HCT116 (cell line): ENCODE measurements around the gene ATP5PD.

Source experiments
- CEBPB ChIP-seq: IDR thresholded peaks from 2 replicates; pipeline ENCODE4 v1.6.1; 2012; ENCODE audit warnings: low read depth
- ZNF274 ChIP-seq: fragments of 200-500 bp; sonication (Bioruptor generic); IDR thresholded peaks from 2 replicates; pipeline ENCODE4 v1.6.1; 2014; ENCODE audit warnings: mild to moderate bottlenecking, low read depth, low read length, inconsistent platforms
- TF ChIP-seq, protein P1 (sequence below), 3 experiments: fragments of 200-600 bp in 1 of 3; sonication (generic) in 1 of 3; IDR thresholded peaks in 2 of 3; conservative IDR thresholded peaks in 1 of 3; 2 replicates each; pipeline ENCODE4 v1.5.1; 2012 to 2017; ENCODE audit warnings: low read depth in 2 of 3, low read length in 2 of 3, antibody characterized with exemption in 1 of 3, borderline replicate concordance in 1 of 3, control low read depth in 1 of 3, mild to moderate bottlenecking in 1 of 3, mixed read lengths in 1 of 3, mixed run types in 1 of 3, moderate library complexity in 1 of 3; ENCODE audit not compliant: insufficient read depth in 1 of 3
- TF ChIP-seq, protein P2 (sequence below): IDR thresholded peaks from 2 replicates; pipeline ENCODE4 v1.6.1; 2012

DNA sequence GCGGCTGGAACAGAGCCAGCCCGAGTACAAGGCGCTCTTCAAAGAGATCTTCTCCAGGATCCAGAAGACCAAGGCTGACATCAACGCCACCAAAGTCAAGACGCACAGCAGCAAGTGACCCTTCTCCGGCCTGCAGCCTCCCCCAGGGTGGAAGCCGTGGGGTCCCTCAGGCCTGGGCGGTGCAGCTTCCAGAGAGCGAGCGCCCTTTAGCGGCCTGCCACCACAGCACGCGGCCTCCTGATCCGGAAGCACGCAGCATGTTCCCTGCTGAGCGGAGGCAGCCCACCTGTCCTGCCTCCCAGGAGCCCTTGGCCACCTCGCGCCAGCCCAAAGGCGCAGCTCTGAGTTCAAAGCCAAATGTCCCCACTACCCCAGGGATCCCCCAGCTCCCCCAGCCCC, 42.8 kb downstream of the ATP5PD start:
- TF ChIP-seq, protein P1, sequence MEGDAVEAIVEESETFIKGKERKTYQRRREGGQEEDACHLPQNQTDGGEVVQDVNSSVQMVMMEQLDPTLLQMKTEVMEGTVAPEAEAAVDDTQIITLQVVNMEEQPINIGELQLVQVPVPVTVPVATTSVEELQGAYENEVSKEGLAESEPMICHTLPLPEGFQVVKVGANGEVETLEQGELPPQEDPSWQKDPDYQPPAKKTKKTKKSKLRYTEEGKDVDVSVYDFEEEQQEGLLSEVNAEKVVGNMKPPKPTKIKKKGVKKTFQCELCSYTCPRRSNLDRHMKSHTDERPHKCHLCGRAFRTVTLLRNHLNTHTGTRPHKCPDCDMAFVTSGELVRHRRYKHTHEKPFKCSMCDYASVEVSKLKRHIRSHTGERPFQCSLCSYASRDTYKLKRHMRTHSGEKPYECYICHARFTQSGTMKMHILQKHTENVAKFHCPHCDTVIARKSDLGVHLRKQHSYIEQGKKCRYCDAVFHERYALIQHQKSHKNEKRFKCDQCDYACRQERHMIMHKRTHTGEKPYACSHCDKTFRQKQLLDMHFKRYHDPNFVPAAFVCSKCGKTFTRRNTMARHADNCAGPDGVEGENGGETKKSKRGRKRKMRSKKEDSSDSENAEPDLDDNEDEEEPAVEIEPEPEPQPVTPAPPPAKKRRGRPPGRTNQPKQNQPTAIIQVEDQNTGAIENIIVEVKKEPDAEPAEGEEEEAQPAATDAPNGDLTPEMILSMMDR (IDR thresholded peaks at IDR 0.05 in 2 of 3, conservative IDR thresholded peaks at IDR 0.05 in 1 of 3; ENCODE audit: borderline replicate concordance in 1 of 3, insufficient read depth in 1 of 3, low read depth in 2 of 3, low read length in 2 of 3), result no peak
- TF ChIP-seq, protein P2, sequence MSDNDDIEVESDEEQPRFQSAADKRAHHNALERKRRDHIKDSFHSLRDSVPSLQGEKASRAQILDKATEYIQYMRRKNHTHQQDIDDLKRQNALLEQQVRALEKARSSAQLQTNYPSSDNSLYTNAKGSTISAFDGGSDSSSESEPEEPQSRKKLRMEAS, result no peak
- TF ChIP-seq CEBPB (no peak), ZNF274 (no peak)
